Panc1 (cell line): ENCODE data around the gene SEMA4F.

Source experiments
- POLR2AphosphoS5 ChIP-seq: IDR thresholded peaks from 2 replicates; pipeline ENCODE4 v1.6.1; 2012; ENCODE audit warnings: mild to moderate bottlenecking, low read depth, low read length, moderate library complexity
- TF ChIP-seq, protein P1 (sequence below): fragments of 450-650 bp; IDR thresholded peaks from 2 replicates; pipeline ENCODE4 v1.5.1; 2017; ENCODE audit warnings: mild to moderate bottlenecking

DNA sequence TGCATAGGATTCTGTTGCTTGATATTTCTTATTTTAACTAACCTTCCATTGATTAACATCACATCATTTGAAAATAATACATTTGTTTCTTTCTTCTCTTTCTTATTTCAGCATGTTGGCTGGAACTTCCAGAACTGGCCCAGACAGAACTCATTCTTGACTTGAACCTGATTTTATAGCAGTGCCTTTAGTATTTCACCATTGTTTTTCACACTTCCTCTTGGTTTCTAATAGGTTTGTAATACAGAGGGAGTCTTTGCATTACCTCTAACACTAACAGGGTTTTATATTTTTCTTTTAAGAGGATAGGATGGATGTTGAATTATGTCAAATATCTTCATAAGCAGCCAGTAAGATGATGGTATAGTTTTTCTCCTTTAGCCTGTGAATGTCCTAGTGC is 39.2 kb downstream of the SEMA4F start:
- TF ChIP-seq, protein P1, sequence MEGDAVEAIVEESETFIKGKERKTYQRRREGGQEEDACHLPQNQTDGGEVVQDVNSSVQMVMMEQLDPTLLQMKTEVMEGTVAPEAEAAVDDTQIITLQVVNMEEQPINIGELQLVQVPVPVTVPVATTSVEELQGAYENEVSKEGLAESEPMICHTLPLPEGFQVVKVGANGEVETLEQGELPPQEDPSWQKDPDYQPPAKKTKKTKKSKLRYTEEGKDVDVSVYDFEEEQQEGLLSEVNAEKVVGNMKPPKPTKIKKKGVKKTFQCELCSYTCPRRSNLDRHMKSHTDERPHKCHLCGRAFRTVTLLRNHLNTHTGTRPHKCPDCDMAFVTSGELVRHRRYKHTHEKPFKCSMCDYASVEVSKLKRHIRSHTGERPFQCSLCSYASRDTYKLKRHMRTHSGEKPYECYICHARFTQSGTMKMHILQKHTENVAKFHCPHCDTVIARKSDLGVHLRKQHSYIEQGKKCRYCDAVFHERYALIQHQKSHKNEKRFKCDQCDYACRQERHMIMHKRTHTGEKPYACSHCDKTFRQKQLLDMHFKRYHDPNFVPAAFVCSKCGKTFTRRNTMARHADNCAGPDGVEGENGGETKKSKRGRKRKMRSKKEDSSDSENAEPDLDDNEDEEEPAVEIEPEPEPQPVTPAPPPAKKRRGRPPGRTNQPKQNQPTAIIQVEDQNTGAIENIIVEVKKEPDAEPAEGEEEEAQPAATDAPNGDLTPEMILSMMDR = no peak
- TF ChIP-seq POLR2AphosphoS5 = no peak
